ENCODE results near the gene SVBP.
"Not testable (repeated sequence)": the region's sequence is repeated elsewhere in the genome, so short reads cannot be mapped to it uniquely, and the experiment has no call there.

SVBP gene

GRCh38 chr1:42841440-42842147 lies 24.4 kb upstream of the SVBP start:
- no peak for DNase-seq (ENCODE audit: low spot score)

- no peak for DNase-seq (ENCODE audit: low spot score)
These were observed 23.8 kb upstream of the SVBP start for GRCh38 chr1:42841010-42841409.

GRCh38 chr1:42838482-42839190 lies 21.4 kb upstream of the SVBP start:
- no peak for DNase-seq (ENCODE audit: low spot score)

- DNase-seq (ENCODE audit: low spot score) = no peak
These were observed 20.5 kb upstream of the SVBP start for GRCh38 chr1:42837709-42838108.

GRCh38 chr1:42835422-42835821 lies 18.2 kb upstream of the SVBP start:
- DNase-seq (ENCODE audit: low spot score) = no peak

GRCh38 chr1:42834803-42835202 lies 17.6 kb upstream of the SVBP start:
- no peak for DNase-seq (ENCODE audit: low spot score)

- DNase-seq (ENCODE audit: low spot score) = no peak
These were observed 16.8 kb upstream of the SVBP start for GRCh38 chr1:42833981-42834380.

- DNase-seq (ENCODE audit: low spot score) = no peak
These were observed 15.5 kb upstream of the SVBP start for GRCh38 chr1:42832641-42833240.

GRCh38 chr1:42831273-42831672 lies 14.1 kb upstream of the SVBP start:
- no peak for DNase-seq (ENCODE audit: low spot score)

GRCh38 chr1:42830631-42831030 lies 13.4 kb upstream of the SVBP start:
- no peak for DNase-seq (ENCODE audit: low spot score)

- DNase-seq (ENCODE audit: low spot score) = no peak
These were observed 8.0 kb upstream of the SVBP start for GRCh38 chr1:42825036-42825851.

GRCh38 chr1:42824481-42825035 lies 7.4 kb upstream of the SVBP start:
- no peak for DNase-seq (ENCODE audit: low spot score)

- no peak for DNase-seq (ENCODE audit: low spot score)
These were observed 5.7 kb upstream of the SVBP start for GRCh38 chr1:42822800-42823392.

GRCh38 chr1:42821690-42822089 lies 4.5 kb upstream of the SVBP start:
- DNase-seq (ENCODE audit: low spot score) = no peak

GRCh38 chr1:42820813-42821212 lies 3.6 kb upstream of the SVBP start:
- DNase-seq (ENCODE audit: low spot score) = no peak

GRCh38 chr1:42817976-42818375 lies 779 bp upstream of the SVBP start:
- no peak for DNase-seq (ENCODE audit: low spot score)

GRCh38 chr1:42817440-42817767 lies 207 bp upstream of the SVBP start:
- DNase-seq (ENCODE audit: low spot score) = peak; percentile 86

- DNase-seq (ENCODE audit: low spot score) = no peak
These were observed 1.1 kb downstream of the SVBP start for GRCh38 chr1:42815941-42816584.

- not testable (repeated sequence) for DNase-seq (ENCODE audit: low spot score)
These were observed 2.4 kb downstream of the SVBP start for GRCh38 chr1:42814815-42815214.

- no peak for DNase-seq (ENCODE audit: low spot score)
These were observed 10.0 kb downstream of the SVBP start for GRCh38 chr1:42807056-42807668.

GRCh38 chr1:42806593-42806992 lies 10.6 kb downstream of the SVBP start:
- DNase-seq (ENCODE audit: low spot score) = no peak

Data from HuH-7.5 (cell line).